Measurements from ENCODE around the gene TSHR. TPM values are rescaled to one million over a fixed set of nuclear protein-coding genes. Genes with fewer than 3 reads are reported as not detected.

Gene TSHR
- total RNA-seq, 1 experiment from 2014 or later, result not detected

GRCh38 chr14:81006266-81006665, 50.8 kb downstream of the TSHR start:
- Histone ChIP-seq H3K9me2 (ENCODE audit: insufficient read depth) (no peaks in the 10 kb centered on the region), H3K4me1 (ENCODE audit: control insufficient read depth in 1 of 2, insufficient read depth in 2 of 2, low read length in 2 of 2) (no peaks in the 10 kb centered on the region), H4K20me1 (ENCODE audit: insufficient read depth) (no peaks in the 10 kb centered on the region), H3K4me3 (replicated peaks in 1 of 2; ENCODE audit: low read depth in 1 of 2, low read length in 2 of 2) (no peak overlapping the region), H3K9ac (ENCODE audit: low read length) (no peak overlapping the region), H3K27ac (ENCODE audit: low read depth, low read length) (no peak overlapping the region), H3K4me2 (ENCODE audit: low read length) (no peak overlapping the region), H3K27me3 (ENCODE audit: insufficient read depth, low read length) (no peaks in the 10 kb centered on the region), H3K9me3 (ENCODE audit: control insufficient read depth in 1 of 2, insufficient read depth in 1 of 2, low read depth in 1 of 2, low read length in 2 of 2) (no peaks in the 10 kb centered on the region), H2AFZ (ENCODE audit: low read depth, low read length, poor library complexity, severe bottlenecking) (no peak overlapping the region), H3K36me3 (ENCODE audit: control insufficient read depth in 1 of 2, insufficient read depth in 2 of 2, low read length in 2 of 2) (no peaks in the 10 kb centered on the region), H3K79me2 (ENCODE audit: insufficient read depth, low read length) (no peaks in the 10 kb centered on the region)
- DNase-seq (ENCODE audit: low read depth, low spot score) (no peak), ATAC-seq (no peak)
- POLR2A ChIA-PET, result no interaction called here
- CTCF ChIA-PET, result no interaction called here
- RAD21 ChIA-PET (ENCODE audit: low non-redundant PET in 1 of 2, low total read pairs in 2 of 2, uncharacterized antibody in 2 of 2, unreplicated experiment in 2 of 2), result no interaction called here
- BruUV-seq (replicated peaks), result no TSS peak
- intact Hi-C loops (cut with micrococcal nuclease), result no loop called here
- no peak for TF ChIP-seq RAD21 (IDR thresholded peaks at IDR 0.05; ENCODE audit: low read depth)
- TF ChIP-seq MAX (IDR thresholded peaks at IDR 0.05), result no peak

GRCh38 chr14:81007131-81007530, 51.7 kb downstream of the TSHR start:
- ChIA-PET RAD21 (ENCODE audit: low non-redundant PET in 1 of 2, low total read pairs in 2 of 2, uncharacterized antibody in 2 of 2, unreplicated experiment in 2 of 2) (no interaction called here), CTCF (no interaction called here), POLR2A (no interaction called here)
- DNase-seq (ENCODE audit: low read depth, low spot score) (no peak), ATAC-seq (no peak)
- Histone ChIP-seq H2AFZ (ENCODE audit: low read depth, low read length, poor library complexity, severe bottlenecking) (no peak overlapping the region), H3K4me3 (replicated peaks in 1 of 2; ENCODE audit: low read depth in 1 of 2, low read length in 2 of 2) (no peak overlapping the region), H3K9me3 (ENCODE audit: control insufficient read depth in 1 of 2, insufficient read depth in 1 of 2, low read depth in 1 of 2, low read length in 2 of 2) (no peaks in the 10 kb centered on the region), H3K27ac (ENCODE audit: low read depth, low read length) (no peak overlapping the region), H3K4me1 (ENCODE audit: control insufficient read depth in 1 of 2, insufficient read depth in 2 of 2, low read length in 2 of 2) (no peaks in the 10 kb centered on the region), H3K9ac (ENCODE audit: low read length) (no peak overlapping the region), H3K36me3 (ENCODE audit: control insufficient read depth in 1 of 2, insufficient read depth in 2 of 2, low read length in 2 of 2) (no peaks in the 10 kb centered on the region), H3K4me2 (ENCODE audit: low read length) (no peak overlapping the region), H3K79me2 (ENCODE audit: insufficient read depth, low read length) (no peaks in the 10 kb centered on the region), H3K27me3 (ENCODE audit: insufficient read depth, low read length) (no peaks in the 10 kb centered on the region), H4K20me1 (ENCODE audit: insufficient read depth) (no peaks in the 10 kb centered on the region), H3K9me2 (ENCODE audit: insufficient read depth) (no peaks in the 10 kb centered on the region)
- TF ChIP-seq POLR2A (IDR thresholded peaks at IDR 0.05; ENCODE audit: borderline replicate concordance, extremely low read depth, insufficient read depth, insufficient read length) (no peak), SIN3A (IDR thresholded peaks at IDR 0.05; ENCODE audit: low read depth) (no peak), ZBTB33 (IDR thresholded peaks at IDR 0.05; ENCODE audit: extremely low read depth, insufficient replicate concordance, low read length) (no peak), EZH2 (IDR thresholded peaks at IDR 0.05) (no peak), ELF1 (IDR thresholded peaks at IDR 0.05; ENCODE audit: borderline replicate concordance, low read depth) (no peak), FOSL1 (IDR thresholded peaks at IDR 0.05; ENCODE audit: low read depth) (no peak), CEBPB (IDR thresholded peaks at IDR 0.05; ENCODE audit: low read depth) (no peak), RAD21 (IDR thresholded peaks at IDR 0.05; ENCODE audit: low read depth) (no peak), SP1 (IDR thresholded peaks at IDR 0.05; ENCODE audit: low read depth) (no peak), SRF (IDR thresholded peaks at IDR 0.05; ENCODE audit: low read depth) (no peak), ATF3 (IDR thresholded peaks at IDR 0.05) (no peak)
- intact Hi-C loops (cut with micrococcal nuclease), result no loop called here
- BruUV-seq (replicated peaks), result no TSS peak

Data from HCT116 (cell line).